ENCODE data around the gene PDP2.

DNA sequence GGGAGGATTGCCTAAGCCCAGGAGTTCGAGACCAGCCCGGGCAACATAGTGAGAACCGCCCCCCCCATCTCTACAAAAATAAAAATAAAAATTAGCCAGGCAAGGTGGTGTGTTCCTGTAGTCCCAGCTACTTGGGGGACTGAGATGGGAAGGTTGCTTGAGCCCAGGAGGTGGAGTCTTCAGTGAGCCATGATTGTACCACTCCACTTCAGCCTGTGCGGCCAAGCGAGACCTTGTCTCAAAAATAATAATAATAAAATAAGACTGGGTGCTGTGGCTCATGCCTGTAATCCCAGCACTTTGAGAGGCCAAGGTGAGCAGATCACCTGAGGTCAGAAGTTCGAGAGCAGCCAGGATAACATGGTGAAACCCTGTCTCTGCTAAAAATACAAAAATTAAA, 11.5 kb downstream of the PDP2 start:
- TF ChIP-seq, protein P1, sequence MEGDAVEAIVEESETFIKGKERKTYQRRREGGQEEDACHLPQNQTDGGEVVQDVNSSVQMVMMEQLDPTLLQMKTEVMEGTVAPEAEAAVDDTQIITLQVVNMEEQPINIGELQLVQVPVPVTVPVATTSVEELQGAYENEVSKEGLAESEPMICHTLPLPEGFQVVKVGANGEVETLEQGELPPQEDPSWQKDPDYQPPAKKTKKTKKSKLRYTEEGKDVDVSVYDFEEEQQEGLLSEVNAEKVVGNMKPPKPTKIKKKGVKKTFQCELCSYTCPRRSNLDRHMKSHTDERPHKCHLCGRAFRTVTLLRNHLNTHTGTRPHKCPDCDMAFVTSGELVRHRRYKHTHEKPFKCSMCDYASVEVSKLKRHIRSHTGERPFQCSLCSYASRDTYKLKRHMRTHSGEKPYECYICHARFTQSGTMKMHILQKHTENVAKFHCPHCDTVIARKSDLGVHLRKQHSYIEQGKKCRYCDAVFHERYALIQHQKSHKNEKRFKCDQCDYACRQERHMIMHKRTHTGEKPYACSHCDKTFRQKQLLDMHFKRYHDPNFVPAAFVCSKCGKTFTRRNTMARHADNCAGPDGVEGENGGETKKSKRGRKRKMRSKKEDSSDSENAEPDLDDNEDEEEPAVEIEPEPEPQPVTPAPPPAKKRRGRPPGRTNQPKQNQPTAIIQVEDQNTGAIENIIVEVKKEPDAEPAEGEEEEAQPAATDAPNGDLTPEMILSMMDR (IDR thresholded peaks at IDR 0.05): no peak
- TF ChIP-seq POLR2A (IDR thresholded peaks at IDR 0.05): no peak
